ENCODE measurements around the gene TXLNA. TPM values are rescaled to one million over a fixed set of nuclear protein-coding genes. Genes with fewer than 3 reads are reported as not detected.

TXLNA gene
- total RNA-seq, 8 experiments from 2014 or later = 35.0 to 98.3 (median 60.4) TPM

Other genes with a start within 250 kb of the TXLNA start
- gene PTP4A2, start 241.3 kb upstream of the TXLNA start, total RNA-seq = 100 to 1,000 TPM in 7 of 8 experiments, 10 to 100 TPM in 1; 94.8 to 242 (median 200) TPM
- 100 to 1,000 TPM in 6 of 8 experiments, 10 to 100 TPM in 2; 41.9 to 242 (median 141) TPM for gene KHDRBS1, start 165.8 kb upstream of the TXLNA start, total RNA-seq
- 10 to 100 TPM in 6 of 8 experiments, 1 to 10 TPM in 2; 6.2 to 25.8 (median 14.9) TPM for gene TMEM39B, start 106.7 kb upstream of the TXLNA start, total RNA-seq
- 10 to 100 TPM; 35.3 to 53.4 (median 40.7) TPM for gene KPNA6, start 71.6 kb upstream of the TXLNA start, total RNA-seq
- gene CCDC28B, start 20.9 kb downstream of the TXLNA start, total RNA-seq = 10 to 100 TPM; 14.6 to 92.6 (median 53.7) TPM
- gene IQCC, start 26.0 kb downstream of the TXLNA start, total RNA-seq = 10 to 100 TPM in 1 of 8 experiments, 1 to 10 TPM in 6, under 1 TPM in 1; 0.97 to 13.7 (median 6.7) TPM
- gene DCDC2B, start 29.4 kb downstream of the TXLNA start, total RNA-seq = 1 to 10 TPM in 3 of 8 experiments, under 1 TPM in 5; 0.25 to 3.7 (median 0.98) TPM
- 10 to 100 TPM; 15.1 to 31.8 (median 25.6) TPM for gene TMEM234, start 42.7 kb downstream of the TXLNA start, total RNA-seq
- gene EIF3I, start 42.7 kb downstream of the TXLNA start, total RNA-seq = 100 to 1,000 TPM; 174 to 366 (median 241) TPM
- gene FAM167B, start 67.5 kb downstream of the TXLNA start, total RNA-seq = 10 to 100 TPM in 2 of 8 experiments, 1 to 10 TPM in 2, under 1 TPM in 3, not detected in 1; 0.49 to 12.0 (median 2.2) TPM
- 1 to 10 TPM in 3 of 8 experiments, under 1 TPM in 1, not detected in 4; 0.63 to 1.4 (median 1.2) TPM for gene LCK, start 71.6 kb downstream of the TXLNA start, total RNA-seq
- gene HDAC1, start 112.4 kb downstream of the TXLNA start, total RNA-seq = 100 to 1,000 TPM in 2 of 8 experiments, 10 to 100 TPM in 6; 45.7 to 124 (median 77.0) TPM
- 100 to 1,000 TPM in 7 of 8 experiments, 10 to 100 TPM in 1; 32.9 to 922 (median 250) TPM for gene MARCKSL1, start 156.6 kb downstream of the TXLNA start, total RNA-seq
- gene FAM229A, start 182.8 kb downstream of the TXLNA start, total RNA-seq = 1 to 10 TPM; 1.1 to 6.7 (median 4.3) TPM
- gene TSSK3, start 182.9 kb downstream of the TXLNA start, total RNA-seq = 1 to 10 TPM in 7 of 8 experiments, under 1 TPM in 1; 0.92 to 6.9 (median 2.5) TPM
- gene BSDC1, start 214.8 kb downstream of the TXLNA start, total RNA-seq = 100 to 1,000 TPM in 4 of 8 experiments, 10 to 100 TPM in 4; 60.0 to 135 (median 94.0) TPM

Data from motor neuron (in vitro differentiated cells).